Measurements from ENCODE around the gene DOHH. TPM values are rescaled to one million over a fixed set of nuclear protein-coding genes. Genes with fewer than 3 reads are reported as not detected.
A peak's percentile ranks its signal among the peaks of the same experiment; 100 is the strongest.
"Not testable (repeated sequence)": the region's sequence is repeated elsewhere in the genome, so short reads cannot be mapped to it uniquely, and the experiment has no call there.

The DOHH gene
- total RNA-seq, 2 donors from 2014 or later = 13.2 to 14.8 TPM

DNA sequence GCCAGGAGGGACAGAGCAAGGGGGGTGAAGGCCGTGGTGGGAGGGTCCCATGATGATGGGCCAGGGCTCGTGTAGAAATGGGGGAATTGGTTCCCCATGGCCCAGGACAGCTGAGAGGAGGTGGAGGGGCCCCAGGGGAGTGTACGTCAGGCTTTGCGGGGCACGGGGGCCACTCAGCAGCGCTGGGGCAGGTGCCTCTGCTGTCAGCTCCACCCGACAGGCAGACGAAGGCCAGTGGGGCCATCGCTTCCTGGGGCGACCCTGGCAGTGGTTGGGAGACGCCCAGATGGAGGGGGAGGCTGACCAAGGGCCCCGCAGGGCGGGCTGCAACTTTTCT, 36.6 kb upstream of the DOHH start:
- Mint-ChIP-seq H3K27ac (peak overlapping the region in 1 of 2 donors; percentile 77), H3K36me3 (peaks cover 0 to 17% of the 10 kb centered on the region in 2 donors), H3K9me3 (no peaks in the 10 kb centered on the region)
- ATAC-seq (no peak), DNase-seq (ENCODE audit: low spot score in 2 of 2) (no peak)

- Mint-ChIP-seq H3K36me3 (peaks cover 0 to 17% of the 10 kb centered on the region in 2 donors), H3K9me3 (no peaks in the 10 kb centered on the region), H3K27ac (peak overlapping the region in 1 of 2 donors; percentile 77)
- no peak for ATAC-seq
- DNase-seq (ENCODE audit: low spot score in 2 of 2) = no peak
These were observed 36.1 kb upstream of the DOHH start for GRCh38 chr19:3536429-3537100.

GRCh38 chr19:3535981-3536380, 35.5 kb upstream of the DOHH start:
- Mint-ChIP-seq H3K27ac (no peak overlapping the region), H3K9me3 (no peaks in the 10 kb centered on the region), H3K36me3 (peaks cover 0 to 17% of the 10 kb centered on the region in 2 donors)
- DNase-seq (ENCODE audit: low spot score in 2 of 2) = no peak
- ATAC-seq = no peak

GRCh38 chr19:3535563-3535965, 35.1 kb upstream of the DOHH start:
- no peaks in the 10 kb centered on the region for H3K9me3 Mint-ChIP-seq
- DNase-seq (ENCODE audit: low spot score in 2 of 2) (no peak), ATAC-seq (no peak)
- peaks cover 0 to 17% of the 10 kb centered on the region in 2 donors for H3K36me3 Mint-ChIP-seq
- no peak overlapping the region for H3K27ac Mint-ChIP-seq

GRCh38 chr19:3535235-3535535, 34.7 kb upstream of the DOHH start:
- Mint-ChIP-seq H3K9me3 (no peaks in the 10 kb centered on the region), H3K27ac (no peak overlapping the region), H3K36me3 (peaks cover 0 to 17% of the 10 kb centered on the region in 2 donors)
- DNase-seq (ENCODE audit: low spot score in 2 of 2) (no peak), ATAC-seq (no peak)

DNA sequence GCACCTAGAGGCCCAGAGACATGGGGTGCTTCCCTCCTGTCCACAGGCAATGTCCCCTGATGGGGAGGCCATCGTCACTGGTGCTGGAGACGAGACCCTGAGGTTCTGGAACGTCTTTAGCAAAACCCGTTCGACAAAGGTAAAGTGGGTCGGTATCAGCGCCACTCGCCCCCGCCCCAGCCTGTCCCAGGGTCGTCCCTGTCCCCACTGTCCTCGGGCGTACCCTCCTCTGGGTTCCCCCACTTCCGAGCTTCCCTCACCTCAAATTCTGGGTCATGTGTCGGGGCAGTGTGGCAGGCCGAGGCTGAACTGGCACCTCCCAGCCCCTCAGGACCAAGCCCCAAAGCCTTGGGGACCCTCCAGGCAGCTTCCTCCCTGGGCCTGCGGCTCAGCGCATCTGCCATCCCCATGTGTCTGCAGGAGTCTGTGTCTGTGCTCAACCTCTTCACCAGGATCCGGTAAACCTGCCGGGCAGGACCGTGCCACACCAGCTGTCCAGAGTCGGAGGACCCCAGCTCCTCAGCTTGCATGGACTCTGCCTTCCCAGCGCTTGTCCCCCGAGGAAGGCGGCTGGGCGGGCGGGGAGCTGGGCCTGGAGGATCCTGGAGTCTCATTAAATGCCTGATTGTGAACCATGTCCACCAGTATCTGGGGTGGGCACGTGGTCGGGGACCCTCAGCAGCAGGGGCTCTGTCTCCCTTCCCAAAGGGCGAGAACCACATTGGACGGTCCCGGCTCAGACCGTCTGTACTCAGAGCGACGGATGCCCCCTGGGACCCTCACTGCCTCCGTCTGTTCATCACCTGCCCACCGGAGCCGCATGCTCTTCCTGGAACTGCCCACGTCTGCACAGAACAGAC, 34.1 kb upstream of the DOHH start:
- no peaks in the 10 kb centered on the region for H3K9me3 Mint-ChIP-seq
- peak overlapping the region in 1 of 2 donors; percentile 36 for H3K27ac Mint-ChIP-seq
- H3K36me3 Mint-ChIP-seq = peaks cover 0 to 13% of the 10 kb centered on the region in 2 donors
- DNase-seq (ENCODE audit: low spot score in 2 of 2) (no peak), ATAC-seq (no peak)

DNA sequence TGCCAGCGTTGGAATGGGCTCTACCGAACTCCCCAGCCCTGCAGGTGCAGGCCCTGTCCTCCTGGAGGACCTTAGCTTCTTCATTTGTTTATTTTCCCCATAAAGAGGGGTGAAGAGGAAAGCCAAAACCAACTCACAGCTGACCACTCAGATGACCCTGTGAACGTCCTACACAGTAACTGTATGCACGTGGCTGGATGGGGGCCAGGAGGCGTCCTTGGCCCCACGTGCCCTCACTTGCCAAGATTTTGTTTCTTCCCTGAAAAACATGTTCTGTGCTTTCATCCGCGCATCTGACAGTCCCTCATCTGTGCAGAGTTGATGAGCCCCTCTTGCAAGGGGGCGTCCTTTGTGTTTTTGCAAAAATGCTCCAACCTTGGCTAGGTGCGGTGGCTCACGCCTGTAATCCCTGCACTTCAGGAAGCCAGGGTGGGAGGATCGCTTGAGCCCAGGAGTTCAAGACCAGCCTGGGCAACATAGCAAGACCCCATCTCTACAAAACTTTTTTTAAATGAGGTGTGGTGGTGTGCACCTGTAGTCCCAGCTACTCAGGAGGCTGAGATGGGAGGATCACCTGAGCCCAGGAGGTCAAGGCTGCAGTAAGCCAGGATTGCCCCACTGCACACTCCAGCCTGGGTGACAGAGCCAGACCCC, 33.2 kb upstream of the DOHH start:
- peaks cover 0 to 9% of the 10 kb centered on the region in 2 donors for H3K36me3 Mint-ChIP-seq
- H3K27ac Mint-ChIP-seq = no peak overlapping the region
- ATAC-seq = no peak
- no peak for DNase-seq (ENCODE audit: low spot score in 2 of 2)
- no peaks in the 10 kb centered on the region for H3K9me3 Mint-ChIP-seq

GRCh38 chr19:3533033-3533432, 32.6 kb upstream of the DOHH start:
- H3K36me3 Mint-ChIP-seq = peaks cover 0 to 9% of the 10 kb centered on the region in 2 donors
- no peaks in the 10 kb centered on the region for H3K9me3 Mint-ChIP-seq
- H3K27ac Mint-ChIP-seq = no peak overlapping the region
- ATAC-seq = no peak
- no peak for DNase-seq (ENCODE audit: low spot score in 2 of 2)

- H3K27ac Mint-ChIP-seq = peak overlapping the region in 1 of 2 donors; percentile 50
These were observed 31.8 kb upstream of the DOHH start for GRCh38 chr19:3532154-3532786.

GRCh38 chr19:3531716-3532115, 31.2 kb upstream of the DOHH start:
- no peak for DNase-seq (ENCODE audit: low spot score in 2 of 2)
- no peak overlapping the region for H3K27ac Mint-ChIP-seq
- ATAC-seq = no peak
- H3K9me3 Mint-ChIP-seq = no peaks in the 10 kb centered on the region
- H3K36me3 Mint-ChIP-seq = peaks cover 0 to 9% of the 10 kb centered on the region in 2 donors

More at GRCh38 chr19:3532154-3532786, 31.8 kb upstream of the DOHH start:
- H3K36me3 Mint-ChIP-seq = peaks cover 0 to 9% of the 10 kb centered on the region in 2 donors
- DNase-seq (ENCODE audit: low spot score in 2 of 2) = no peak
- peak in 1 of 2 donors; percentile 10 for ATAC-seq
- H3K9me3 Mint-ChIP-seq = no peaks in the 10 kb centered on the region

DNA sequence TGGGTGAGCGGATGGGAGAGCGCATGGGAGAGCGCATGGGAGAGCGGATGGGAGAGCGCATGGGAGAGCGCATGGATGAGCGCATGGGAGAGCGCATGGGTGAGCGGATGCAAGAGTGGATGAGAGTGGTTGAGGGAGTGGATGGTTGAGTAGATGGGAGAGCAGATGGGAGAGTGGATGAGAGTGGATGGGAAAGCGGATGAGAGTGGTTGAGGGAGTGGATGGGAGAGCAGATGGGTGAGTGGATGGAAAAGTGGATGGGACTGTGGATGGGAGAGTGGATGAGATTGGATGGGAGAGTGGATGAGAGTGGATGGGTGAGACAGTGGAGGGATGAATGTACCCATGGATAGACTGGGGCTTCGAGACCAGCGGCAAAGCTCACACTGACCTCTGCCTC, 29.9 kb upstream of the DOHH start:
- H3K36me3 Mint-ChIP-seq = peaks cover 0 to 9% of the 10 kb centered on the region in 2 donors
- DNase-seq (ENCODE audit: low spot score in 2 of 2) = no peak
- no peaks in the 10 kb centered on the region for H3K9me3 Mint-ChIP-seq
- no peak for ATAC-seq
- no peak overlapping the region for H3K27ac Mint-ChIP-seq

GRCh38 chr19:3529299-3529698, 28.8 kb upstream of the DOHH start:
- not testable (repeated sequence) for ATAC-seq; H3K27ac Mint-ChIP-seq; H3K9me3 Mint-ChIP-seq; H3K36me3 Mint-ChIP-seq; DNase-seq (ENCODE audit: low spot score in 2 of 2)

DNA sequence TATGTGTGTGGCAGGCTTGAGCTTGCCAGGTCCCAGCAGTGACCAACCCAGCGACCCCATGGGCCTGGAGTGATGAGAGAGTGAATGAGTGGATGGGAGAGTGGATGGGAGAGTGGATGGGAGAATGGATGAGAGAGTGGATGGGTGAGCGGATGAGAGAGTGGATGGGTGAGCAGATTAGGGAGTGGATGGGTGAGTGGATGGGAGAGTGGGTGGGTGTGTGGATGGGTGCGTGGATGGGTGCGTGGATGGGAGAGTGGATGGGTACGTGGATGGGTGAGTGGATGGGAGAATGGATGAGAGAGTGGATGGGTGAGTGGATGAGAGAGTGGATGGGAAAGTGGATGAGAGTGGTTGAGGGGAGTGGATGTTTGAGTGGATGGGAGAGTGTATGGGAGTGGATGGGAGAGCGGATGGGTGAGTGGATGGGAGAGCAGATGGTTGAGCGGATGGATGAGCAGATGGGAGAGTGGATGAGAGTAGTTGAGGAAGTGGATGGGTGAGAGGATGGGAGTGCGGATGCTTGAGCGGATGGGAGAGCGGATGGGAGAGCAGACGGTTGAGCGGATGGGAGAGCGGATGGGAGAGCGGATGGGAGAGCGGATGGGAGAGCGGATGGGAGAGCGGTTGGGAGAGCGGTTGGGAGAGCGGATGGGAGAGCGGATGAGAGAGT, 28.2 kb upstream of the DOHH start:
- Mint-ChIP-seq H3K9me3 (no peaks in the 10 kb centered on the region), H3K36me3 (no peaks in the 10 kb centered on the region), H3K27ac (no peak overlapping the region)
- no peak for DNase-seq (ENCODE audit: low spot score in 2 of 2)
- ATAC-seq = no peak

DNA sequence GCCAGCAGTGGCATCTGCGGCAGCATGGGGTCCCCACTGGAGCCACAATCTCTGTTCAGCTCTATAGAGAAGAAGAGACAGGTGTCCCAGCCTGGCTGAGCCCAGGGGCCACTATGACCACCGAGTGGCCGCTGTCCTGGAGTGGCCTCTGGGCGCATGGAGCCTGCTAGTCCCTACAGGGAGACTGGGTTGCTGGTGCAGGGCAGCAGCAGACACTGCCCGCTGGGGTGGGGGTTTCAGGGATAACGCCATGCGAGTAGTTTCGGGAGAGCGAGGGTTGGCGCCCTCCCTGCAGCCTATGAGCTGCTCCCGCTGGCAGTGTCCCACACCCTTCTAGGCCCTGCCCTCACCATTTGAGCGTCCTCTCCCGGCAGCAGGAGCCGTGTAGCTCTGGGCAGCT, 27.6 kb upstream of the DOHH start:
- no peak for ATAC-seq
- H3K36me3 Mint-ChIP-seq = no peaks in the 10 kb centered on the region
- DNase-seq (ENCODE audit: low spot score in 2 of 2) = no peak
- H3K27ac Mint-ChIP-seq = no peak overlapping the region
- no peaks in the 10 kb centered on the region for H3K9me3 Mint-ChIP-seq

DNA sequence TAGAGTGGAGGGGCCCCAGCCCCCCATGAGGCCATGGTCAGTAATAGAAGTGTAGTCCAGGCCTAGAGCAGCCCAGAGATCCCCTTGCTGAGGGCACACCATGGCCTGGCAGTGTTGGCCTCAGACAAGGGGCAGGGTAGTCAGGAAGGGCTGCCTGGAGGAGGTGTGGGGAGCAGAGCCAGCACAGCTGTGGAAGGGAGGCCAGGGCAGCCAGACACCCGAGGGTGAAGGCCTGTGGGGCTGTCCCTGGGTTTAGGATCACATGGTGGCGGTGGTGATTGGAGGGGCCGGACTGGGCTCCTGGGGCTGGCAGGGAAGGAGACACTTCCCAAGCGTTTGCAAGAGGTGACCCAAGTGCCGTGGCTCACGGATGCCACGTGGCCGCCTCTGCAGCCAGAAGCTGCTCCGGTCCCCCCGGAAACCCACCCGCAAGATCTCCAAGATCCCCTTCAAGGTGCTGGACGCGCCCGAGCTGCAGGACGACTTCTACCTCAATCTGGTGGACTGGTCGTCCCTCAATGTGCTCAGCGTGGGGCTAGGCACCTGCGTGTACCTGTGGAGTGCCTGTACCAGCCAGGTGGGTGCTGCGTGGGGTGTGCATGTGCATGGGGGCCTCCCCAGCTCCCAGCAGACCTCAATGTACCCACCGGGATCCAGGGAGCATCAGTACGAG, 26.9 kb upstream of the DOHH start:
- no peaks in the 10 kb centered on the region for H3K36me3 Mint-ChIP-seq
- no peaks in the 10 kb centered on the region for H3K9me3 Mint-ChIP-seq
- no peak for DNase-seq (ENCODE audit: low spot score in 2 of 2)
- no peak overlapping the region for H3K27ac Mint-ChIP-seq
- ATAC-seq = no peak

All from activated naive CD4-positive, alpha-beta T cell treated with anti-CD3 and anti-CD28 coated beads, Interleukin-2, amount 50 U/mL, for 72 hours (primary cell).